GM18870 (cell line): Measurements from ENCODE around the gene ST8SIA2.
"Not testable (repeated sequence)": the region's sequence is repeated elsewhere in the genome, so short reads cannot be mapped to it uniquely, and the experiment has no call there.

Source experiments
- ATAC-seq: cut with Tn5 transposase; IDR thresholded peaks from one replicate; pipeline ENCODE4 v1.9.1; 2021; ENCODE audit warnings: moderate library complexity; ENCODE audit not compliant: unreplicated experiment

ST8SIA2 gene

DNA sequence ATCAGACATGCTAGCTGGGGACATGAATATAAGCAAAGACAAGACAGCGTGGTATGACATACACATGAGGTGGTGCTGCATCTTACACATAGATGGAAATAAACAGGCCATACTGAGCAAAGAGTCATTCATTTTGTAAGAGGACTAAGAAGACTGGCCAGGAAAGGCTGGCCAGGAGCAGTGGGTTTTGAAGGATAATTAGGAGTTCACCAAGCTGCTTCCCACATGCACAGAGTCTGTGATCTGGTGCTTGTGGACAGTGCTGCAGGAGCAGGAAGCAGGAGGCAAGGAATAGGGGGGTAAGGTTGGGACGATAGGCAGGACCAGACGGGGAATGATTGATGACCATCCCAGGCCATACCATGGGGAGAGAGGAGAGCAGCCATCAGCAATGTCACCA lies 41.5 kb downstream of the ST8SIA2 start:
- no peak for ATAC-seq

DNA sequence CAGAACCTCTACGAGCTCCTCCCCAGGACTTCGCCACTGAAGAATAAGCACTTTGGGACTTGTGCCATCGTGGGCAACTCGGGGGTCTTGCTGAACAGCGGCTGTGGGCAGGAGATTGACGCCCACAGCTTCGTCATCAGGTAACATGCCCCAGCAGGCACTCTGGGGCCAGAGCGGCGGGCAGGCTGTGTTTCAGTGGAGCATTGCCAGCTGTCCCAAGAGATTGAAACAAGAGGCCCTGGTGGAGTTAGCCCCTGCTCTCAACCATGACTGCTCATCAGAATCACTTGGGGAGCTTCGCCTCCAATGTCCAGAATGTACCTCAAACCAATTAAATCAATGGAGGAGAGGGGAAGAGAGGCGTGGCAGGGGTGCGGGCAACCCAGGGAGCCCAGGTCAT lies 44.8 kb downstream of the ST8SIA2 start:
- no peak for ATAC-seq

DNA sequence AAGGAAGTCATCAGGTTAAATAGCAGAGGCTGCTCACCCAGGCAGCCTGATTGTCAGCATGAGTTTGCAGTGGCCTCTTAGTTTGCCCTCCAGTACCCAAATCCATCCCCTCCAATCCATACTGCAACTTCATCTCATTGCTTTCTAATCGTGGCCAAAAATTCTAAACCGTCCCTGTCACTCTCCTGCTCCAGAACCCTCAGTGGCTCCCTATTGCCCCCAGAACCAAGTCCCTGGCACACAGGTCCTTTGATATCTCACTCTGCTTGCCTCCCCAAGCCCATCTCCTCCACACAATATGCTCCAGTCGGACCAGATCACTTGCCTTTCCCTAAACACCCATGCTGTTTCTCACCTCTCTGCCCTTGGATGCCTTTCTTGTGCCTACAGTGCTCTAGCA lies 49.7 kb downstream of the ST8SIA2 start:
- ATAC-seq: no peak

DNA sequence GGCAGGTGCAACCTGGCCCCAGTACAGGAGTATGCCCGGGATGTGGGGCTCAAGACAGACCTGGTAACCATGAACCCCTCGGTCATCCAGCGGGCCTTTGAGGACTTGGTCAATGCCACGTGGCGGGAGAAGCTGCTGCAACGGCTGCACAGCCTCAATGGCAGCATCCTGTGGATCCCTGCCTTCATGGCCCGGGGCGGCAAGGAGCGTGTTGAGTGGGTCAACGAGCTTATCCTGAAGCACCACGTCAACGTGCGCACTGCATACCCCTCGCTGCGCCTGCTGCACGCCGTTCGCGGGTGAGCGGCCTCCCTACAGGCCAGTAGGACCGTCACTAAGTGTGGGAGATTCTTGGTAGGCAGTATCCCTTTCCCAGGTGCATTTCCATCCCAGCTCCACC lies 51.0 kb downstream of the ST8SIA2 start:
- ATAC-seq: no peak

DNA sequence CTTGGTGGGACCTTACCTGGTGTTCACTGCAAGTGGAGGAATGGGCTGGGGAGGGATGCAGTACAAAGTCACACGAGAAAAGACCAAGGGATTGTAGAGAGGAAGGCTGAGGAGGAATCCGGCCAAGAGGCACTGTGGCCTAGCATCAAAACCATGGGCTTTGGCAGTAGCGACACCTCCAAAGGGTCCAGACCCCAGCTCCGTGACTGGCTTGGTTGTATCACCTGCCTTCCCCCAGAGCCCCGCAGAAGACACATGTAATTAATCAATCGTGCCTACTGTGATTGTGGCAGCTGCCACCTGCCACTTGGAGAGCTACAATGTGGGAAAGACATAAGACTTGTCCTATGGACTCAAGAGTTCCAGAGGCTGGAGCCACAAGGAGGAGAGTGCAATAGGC lies 54.7 kb downstream of the ST8SIA2 start:
- ATAC-seq: no peak

DNA sequence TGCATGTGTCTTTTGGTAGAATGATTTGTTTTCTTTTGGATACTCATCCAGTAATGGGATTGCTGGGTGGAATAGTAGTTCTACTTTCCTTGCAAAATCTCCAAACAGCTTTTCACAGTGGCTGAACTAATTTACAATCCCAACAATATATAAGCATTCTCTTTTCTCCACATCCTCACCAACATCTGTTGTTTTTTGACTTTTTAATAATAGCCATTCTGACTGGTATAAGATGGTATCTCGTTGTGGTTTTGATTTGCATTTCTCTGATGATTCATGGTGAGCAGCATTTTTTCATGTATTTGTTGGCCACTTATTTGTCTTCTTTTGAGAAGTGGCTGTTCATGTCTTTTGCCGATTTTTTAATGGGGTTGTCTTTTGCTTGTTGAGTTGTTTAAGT lies 55.8 kb downstream of the ST8SIA2 start:
- ATAC-seq: no peak

DNA sequence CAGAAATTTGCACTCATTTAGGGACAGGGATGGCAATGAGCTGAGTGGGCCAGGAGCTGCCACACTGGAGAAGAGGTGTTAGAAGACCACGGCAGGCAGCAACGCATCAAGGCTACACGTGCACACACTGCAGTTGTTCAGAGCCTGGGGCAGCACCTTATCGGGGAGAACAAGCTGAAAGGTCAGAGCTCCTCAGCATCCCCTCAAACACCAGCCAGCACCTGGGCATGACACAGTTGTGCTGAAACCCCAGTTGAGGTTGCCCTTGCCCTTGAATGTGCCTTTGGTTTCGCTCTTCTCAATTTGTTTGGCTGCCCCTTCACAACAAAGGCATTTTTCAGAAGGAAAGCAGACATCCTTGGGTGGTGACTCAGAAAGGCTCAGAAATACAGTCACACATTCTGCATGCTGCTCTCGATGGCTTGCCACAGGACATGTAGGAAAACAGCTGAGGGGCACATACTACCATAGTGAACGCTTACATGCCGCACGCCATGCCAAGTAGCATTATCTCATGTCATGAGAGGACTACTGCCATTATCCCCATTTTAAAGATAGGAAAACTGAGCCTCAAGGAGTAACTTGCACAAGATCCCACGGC lies 57.6 kb downstream of the ST8SIA2 start:
- ATAC-seq: no peak

DNA sequence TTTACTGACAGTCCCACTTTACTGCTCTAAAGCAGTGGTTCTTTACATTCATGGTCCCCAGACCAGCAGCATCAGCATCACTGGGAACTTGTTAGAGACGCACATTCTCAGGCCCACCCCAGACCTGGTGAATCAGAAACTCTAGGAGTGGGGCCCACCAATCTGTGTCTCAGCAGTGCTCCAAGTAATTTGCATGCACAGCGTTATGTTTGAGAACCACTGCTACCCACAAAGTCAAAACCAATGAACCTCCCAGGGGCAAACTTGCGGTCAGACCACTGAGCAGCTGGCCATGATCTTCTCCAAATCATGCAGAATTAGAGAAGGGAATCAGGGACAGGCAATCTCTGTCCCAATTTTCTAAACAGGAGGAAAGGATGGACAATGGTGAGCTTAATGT lies 58.5 kb downstream of the ST8SIA2 start:
- no peak for ATAC-seq

DNA sequence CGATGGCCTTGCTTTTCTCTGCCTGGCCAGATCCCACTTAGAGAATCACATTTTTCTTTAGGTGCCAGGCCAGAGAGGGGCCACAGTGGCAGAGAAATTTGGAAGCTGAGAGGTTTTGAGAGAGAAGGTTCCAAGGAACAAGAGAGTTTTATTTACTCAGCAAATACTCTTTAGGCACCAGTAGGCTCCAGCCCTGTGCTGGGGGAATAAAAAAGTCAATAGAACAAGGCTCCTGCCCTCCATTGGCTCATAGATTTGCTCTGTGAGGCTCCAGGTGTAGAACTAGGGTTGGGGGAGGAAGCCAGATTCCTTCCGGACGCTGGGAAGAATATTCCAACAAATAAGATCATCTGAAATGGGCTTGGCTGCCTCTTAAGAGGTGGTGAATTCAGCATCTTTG lies 59.9 kb downstream of the ST8SIA2 start:
- ATAC-seq: no peak

DNA sequence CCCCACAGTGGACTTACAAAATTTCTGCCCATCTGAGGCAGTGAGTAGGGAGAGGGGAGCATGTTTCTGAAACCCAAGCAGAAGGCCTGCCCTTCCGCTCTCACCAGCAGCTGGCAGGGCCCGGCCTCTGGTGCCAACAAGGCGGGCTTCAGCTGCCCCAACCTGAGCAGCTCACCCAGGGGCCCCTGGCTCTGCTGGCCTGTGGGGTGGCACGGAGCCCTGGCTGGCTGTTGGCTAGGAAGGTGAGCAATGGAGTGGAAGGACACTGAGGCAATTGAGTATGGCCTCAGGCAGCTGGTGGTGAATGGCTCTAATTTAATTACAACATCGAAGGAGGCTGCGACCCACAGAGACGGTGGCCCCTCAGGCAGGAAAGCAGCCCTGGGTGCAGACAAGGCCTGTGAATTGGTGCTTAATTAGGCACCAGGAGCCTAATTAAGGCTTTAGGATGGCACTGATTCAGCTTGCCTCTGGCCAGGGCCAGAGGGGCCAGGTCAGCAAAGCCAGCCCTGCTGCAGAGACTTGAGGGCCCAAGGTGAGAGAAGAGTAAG lies 60.9 kb downstream of the ST8SIA2 start:
- ATAC-seq: no peak

DNA sequence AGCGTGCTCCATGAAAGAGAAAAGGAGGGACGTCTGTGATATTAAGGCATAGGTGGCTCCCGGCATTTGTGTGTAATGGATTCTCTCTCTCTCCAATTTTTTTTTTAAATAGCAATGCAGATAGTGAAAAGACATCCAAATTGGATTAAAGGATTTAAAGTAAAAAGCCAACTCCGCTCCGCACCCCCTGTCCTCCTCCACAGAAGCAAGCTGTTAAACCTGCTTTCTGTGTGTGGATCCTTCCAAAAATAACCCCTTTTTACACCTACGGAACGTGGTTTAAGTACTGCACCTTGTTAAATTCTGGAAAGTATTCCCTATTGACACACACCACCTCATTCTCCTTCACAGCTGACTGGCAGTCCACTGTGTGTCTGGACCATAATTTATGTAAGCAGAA lies 61.6 kb downstream of the ST8SIA2 start:
- ATAC-seq: no peak

DNA sequence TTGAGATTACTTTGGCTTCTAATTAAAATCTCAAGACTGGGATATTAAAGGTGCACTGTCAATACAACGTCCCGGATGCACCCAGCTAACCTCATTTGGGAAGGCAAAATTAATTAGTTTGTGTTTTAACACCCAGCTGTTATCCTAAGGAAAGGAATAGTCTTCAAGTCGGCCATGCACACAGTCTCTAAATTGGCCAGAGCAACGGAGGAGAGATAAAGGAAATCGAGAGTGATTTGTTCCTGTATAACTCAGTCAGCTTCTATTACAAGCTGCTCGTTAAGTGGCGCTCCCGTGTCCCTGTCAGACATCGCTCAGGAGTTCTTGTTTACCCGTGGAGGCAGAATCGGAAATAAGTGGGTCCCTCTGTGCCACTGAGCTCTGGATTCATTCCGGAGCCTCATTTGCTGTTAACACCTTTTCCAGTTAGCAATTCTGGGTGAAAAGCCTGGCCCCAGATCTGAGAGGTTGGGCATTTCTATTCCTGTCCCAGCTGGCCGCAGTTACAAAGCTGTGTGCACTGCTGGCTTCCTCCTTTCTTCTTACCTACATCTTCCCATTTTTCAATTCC lies 63.9 kb downstream of the ST8SIA2 start:
- ATAC-seq: no peak

DNA sequence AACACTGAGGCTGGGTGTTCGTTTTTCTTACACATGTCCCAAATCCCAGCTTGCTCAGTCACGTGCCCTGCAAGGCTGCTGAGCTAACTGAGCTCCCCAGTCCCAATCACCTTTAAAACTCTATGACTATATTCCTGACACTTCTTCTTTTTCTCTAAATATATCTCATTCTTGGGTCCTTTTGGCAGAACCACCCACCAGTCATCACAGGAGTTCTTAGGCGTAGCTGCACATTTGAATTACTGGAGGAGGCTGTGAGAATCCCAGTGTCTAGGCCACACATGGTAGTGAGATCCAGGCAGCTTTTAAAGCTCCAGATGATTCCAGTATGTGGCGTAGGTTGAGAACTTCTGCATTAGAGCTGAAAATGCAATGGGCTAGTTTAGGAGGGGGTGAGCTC lies 66.3 kb downstream of the ST8SIA2 start:
- no peak for ATAC-seq

DNA sequence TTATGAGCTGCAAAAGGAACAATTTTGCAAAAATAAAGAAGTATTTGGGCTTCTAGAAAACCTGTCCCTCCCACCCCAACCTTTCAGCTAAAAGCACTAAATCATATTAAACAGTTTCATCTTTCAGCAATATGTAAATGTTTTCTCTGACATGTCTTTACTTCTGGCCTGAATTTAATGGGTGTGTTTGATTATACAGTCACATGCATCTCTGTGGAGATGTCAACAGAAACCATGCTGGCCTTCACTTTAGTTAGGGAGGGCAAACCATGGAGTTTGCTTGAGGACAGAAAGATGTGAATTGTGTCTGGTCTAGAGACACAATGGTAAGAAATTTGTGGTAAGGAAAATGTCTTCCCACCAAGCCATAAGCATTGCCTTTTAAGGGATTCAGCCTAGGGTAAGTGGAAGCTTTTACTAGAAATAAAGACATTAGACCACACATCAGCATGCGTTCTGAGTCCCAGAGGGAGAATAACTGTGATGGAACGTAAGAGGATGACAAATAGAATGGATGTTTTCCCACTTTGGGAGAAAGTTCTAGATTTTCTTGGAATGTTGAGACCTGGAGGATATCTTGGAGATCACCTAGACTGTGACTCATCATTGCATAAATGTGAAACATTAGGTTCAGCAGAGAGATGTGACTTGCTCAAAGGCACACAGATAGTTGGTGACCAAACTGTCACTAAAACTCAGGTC lies 68.9 kb downstream of the ST8SIA2 start:
- no peak for ATAC-seq

DNA sequence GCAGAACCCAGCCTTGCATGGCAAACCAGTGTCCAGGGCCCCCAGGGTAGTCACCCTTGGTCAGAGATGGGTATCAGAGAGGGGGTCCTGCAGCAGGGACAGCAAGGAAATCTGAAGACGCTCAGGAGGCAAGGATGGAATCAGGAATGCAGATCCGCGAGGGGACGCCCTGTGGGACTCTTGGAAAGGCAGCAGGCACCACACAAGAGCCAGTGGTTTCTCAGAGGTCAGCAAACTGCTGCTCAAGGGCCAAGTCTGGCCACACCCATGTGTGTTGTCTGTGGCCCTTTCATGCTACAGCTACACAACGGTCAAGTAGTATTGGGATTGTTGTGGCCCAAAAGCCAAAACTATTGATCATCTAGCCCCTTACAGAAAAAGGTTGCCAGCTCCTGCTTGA lies 69.7 kb downstream of the ST8SIA2 start:
- no peak for ATAC-seq

DNA sequence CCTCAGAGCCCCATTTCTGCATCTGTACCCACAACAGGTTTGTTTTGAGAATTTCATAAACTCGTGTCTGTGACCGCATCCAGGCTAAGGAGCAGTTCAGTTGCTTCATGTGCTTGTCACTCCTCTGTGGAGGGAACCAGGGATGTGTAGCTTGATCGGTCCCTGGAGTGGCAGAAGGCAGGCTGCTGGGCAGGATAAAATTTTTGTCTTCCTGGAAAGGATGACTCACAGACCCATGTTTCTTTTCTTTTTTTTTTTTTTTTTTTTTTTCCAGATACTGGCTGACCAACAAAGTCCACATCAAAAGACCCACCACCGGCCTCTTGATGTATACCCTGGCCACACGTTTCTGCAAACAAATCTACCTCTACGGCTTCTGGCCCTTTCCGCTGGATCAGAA lies 70.1 kb downstream of the ST8SIA2 start:
- ATAC-seq: no peak

DNA sequence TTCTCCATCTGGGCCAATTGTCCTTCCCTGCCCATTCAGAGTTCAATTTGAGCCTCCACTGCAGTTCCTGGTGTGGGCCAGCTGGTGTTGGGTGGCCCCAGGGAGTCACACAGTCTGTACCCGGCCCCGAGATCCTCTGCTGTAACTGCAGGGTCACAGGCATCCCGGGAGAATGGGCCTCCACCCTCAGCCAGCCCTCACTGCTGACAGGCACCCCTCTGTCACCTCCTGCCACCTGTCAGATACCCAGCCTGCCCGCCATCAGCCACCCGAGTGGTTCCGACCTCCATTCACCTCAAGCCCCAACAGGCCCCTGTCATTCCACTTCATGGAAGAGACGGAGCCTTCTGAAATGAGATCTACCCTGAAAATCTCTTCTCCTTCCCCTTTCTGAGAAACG lies 73.2 kb downstream of the ST8SIA2 start:
- ATAC-seq: no peak

DNA sequence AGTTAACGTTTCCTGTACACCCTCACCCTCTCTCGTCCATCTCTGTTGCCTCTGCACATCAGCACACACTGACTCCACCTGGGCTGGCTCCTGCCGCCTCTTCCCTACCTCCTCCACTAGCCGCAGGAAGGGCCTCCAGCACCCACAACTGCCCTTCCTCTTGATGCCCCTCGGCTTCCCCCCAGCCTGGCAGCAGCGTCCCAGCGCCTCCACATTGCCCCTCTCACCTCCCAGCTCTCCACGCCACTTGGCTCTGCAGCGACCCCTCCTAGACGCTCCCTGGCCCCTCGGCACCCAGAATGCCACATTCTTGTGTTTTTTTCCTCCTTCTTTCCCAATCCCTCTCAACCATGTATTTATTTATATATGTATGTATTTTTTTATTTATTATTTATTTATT lies 73.6 kb downstream of the ST8SIA2 start:
- no peak for ATAC-seq

DNA sequence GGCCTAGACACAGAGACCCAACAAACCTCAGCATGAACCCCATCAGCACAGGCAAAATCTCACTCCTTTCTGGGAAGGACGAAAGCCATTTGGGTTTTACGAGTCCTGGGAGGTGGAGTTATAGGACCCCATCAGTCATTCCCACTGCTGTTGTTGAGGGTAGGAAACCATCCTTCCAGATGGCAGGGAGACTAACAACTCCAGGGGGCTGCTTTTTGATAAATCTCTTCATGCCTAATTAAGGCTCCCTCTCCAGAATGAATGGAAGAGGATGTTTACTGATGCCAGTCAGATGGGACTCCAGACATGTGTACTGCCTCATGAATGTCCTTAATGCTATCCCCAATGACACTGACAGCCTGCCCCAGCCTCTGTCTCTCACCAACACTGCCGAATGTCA lies 75.3 kb downstream of the ST8SIA2 start:
- ATAC-seq: no peak

DNA sequence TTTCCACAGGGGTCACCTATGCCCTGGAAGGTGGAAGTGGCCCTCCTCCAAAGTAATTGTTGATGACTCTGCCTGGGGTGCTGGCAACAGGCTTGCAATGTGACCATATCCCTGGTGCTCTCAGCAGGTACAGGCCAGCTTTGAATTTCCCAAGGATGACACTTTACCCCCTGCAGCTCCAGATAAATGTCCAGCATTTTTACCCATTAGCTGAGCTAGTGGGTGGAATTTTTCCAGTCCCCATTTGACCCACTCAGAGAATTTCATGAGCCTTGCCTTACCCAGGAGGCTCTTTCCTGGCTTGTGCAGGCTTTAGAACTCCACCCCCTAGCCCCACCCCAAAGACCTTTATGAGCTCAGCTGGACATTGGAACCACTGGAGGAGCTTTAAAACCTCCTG lies 77.6 kb downstream of the ST8SIA2 start:
- no peak for ATAC-seq

DNA sequence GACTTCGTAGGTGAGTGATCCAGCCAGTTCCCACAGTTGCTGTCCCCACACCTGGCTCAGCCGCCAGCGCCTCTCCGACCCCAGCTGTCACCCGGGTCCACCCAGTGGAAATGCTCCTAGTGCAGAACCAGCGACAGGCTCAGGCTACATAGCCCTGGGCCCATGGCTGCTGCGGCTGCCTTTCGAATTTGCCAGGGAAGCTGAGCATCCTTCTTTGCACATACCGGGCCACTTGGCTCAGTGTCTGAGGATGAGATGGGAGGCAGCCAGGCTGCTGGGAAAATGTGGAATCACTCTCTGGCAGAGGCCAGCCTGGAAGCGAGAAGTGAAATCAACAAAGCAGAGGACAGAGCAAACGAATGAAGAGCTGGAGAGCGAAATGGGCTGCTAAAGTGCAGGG lies 80.1 kb downstream of the ST8SIA2 start:
- no peak for ATAC-seq

DNA sequence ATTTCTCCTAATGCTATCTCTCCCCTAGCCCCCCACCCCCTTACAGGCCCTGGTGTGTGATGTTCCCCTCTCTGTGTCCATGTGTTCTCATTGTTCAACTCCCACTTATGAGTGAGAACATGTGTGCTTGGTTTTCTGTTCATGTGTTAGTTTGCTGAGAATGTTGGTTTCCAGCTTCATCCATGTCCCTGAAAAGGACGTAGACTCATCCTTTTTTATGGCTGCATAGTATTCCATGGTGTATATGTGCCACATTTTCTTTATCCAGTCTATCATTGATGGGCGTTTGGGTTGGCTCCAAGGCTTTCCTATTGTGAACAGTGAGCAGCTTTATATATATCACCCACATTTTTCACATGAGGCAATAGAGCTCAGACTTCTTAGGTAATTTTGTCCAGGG lies 86.0 kb downstream of the ST8SIA2 start:
- ATAC-seq: not testable (repeated sequence)
